ENCODE measurements around the gene MBD3.
"Not testable (repeated sequence)": the region's sequence is repeated elsewhere in the genome, so short reads cannot be mapped to it uniquely, and the experiment has no call there.

Gene MBD3, protein sequence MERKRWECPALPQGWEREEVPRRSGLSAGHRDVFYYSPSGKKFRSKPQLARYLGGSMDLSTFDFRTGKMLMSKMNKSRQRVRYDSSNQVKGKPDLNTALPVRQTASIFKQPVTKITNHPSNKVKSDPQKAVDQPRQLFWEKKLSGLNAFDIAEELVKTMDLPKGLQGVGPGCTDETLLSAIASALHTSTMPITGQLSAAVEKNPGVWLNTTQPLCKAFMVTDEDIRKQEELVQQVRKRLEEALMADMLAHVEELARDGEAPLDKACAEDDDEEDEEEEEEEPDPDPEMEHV

DNA sequence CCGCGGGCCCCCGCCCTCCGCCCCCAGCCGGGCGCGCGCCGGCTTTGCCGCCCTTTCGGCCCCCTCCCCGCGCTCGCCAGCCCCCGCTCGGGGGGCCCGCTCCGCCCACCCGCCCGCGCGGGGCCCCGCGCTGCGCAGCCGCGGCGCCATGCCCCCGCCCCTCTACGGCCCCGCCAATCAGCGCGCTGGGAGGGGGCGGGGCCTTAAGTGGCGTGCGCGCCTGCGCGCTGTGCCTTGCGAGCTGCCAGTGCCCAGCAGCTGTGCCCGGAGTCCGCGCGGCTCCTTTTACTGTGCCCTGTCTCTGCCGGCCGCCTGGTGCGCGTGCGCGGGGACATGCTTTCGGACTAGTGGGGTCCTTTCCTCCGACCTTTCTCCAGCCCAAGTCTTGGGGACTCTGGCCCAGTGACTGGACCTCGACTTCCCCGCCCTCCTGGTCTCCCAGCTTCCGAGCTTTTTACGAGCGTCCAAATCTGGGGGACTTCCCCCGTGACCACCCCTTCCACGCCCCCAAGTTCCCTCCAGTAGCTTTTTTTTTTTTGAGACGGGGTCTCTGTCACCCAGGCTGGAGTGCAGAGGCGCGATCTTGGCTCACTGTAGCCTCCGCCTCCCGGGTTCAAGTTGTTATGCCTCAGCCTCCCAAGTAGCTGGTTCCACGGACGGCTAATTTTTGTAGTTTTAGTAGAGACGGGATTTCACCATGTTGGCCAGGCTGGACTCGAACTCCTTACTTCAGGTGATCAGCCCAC lies at the start of gene MBD3:
Gene MBD3, minus strand, starts transcription at position 111 of the 746 bp plus-strand sequence. CDS start 234 bp downstream, outside the sequence.
- TF ChIP-seq, protein P1, sequence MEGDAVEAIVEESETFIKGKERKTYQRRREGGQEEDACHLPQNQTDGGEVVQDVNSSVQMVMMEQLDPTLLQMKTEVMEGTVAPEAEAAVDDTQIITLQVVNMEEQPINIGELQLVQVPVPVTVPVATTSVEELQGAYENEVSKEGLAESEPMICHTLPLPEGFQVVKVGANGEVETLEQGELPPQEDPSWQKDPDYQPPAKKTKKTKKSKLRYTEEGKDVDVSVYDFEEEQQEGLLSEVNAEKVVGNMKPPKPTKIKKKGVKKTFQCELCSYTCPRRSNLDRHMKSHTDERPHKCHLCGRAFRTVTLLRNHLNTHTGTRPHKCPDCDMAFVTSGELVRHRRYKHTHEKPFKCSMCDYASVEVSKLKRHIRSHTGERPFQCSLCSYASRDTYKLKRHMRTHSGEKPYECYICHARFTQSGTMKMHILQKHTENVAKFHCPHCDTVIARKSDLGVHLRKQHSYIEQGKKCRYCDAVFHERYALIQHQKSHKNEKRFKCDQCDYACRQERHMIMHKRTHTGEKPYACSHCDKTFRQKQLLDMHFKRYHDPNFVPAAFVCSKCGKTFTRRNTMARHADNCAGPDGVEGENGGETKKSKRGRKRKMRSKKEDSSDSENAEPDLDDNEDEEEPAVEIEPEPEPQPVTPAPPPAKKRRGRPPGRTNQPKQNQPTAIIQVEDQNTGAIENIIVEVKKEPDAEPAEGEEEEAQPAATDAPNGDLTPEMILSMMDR (IDR thresholded peaks at IDR 0.05), result no peak
- no peaks in the 10 kb centered on the region for H3K36me3 ChIP-seq (ENCODE audit: control insufficient read depth, insufficient read depth, low read length)
- H3K27ac ChIP-seq, result peak within 1 kb of the TSS; percentile 39
- peaks cover 17% of the 10 kb centered on the region for H3K79me2 ChIP-seq
- H3K4me1 ChIP-seq, result no peaks in the 10 kb centered on the region
- H3K9ac ChIP-seq, result peak within 1 kb of the TSS; percentile 61
- no peaks in the 10 kb centered on the region for H3K9me3 ChIP-seq (ENCODE audit: control insufficient read depth, low read length)
- H3K4me3 ChIP-seq (ENCODE audit: low read depth, low read length), result peak within 1 kb of the TSS; percentile 79
- H3K4me2 ChIP-seq (ENCODE audit: low read length), result peak within 1 kb of the TSS; percentile 97
- no peaks in the 10 kb centered on the region for H3K27me3 ChIP-seq (ENCODE audit: control insufficient read depth, insufficient read depth, low read length)
- peak within 1 kb of the TSS; percentile 74 for H2AFZ ChIP-seq

DNA sequence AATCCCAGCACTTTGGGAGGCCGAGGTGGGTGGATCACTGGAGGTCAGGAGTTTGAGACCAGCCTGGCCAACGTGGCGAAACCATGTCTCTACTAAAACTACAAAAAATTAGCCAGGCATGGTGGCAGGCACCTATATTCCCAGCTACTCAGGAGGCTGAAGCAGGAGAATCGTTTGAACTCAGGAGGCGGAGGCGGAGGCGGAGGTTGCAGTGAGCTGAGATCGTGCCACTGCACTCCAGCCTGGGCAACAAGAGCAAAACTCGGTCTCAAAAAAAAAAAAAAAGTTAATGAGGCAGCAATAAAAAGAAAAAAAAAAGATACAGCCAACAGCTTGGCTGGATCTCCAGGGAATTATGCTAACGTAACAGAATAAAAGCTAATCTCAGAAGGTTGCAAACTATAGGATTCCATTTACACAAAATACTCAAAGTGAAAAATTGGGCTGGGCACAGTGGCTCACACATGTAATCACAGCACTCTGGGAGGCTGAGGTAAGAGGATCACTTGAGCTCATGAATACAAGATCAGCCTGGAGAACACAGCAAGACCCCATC lies 48.3 kb upstream of the MBD3 start:
- not testable (repeated sequence) for H3K4me3 ChIP-seq (ENCODE audit: low read depth, low read length); H3K79me2 ChIP-seq; H2AFZ ChIP-seq; H3K9ac ChIP-seq; H3K4me1 ChIP-seq; H3K36me3 ChIP-seq (ENCODE audit: control insufficient read depth, insufficient read depth, low read length); H3K4me2 ChIP-seq (ENCODE audit: low read length); H3K27ac ChIP-seq; H3K27me3 ChIP-seq (ENCODE audit: control insufficient read depth, insufficient read depth, low read length); H3K9me3 ChIP-seq (ENCODE audit: control insufficient read depth, low read length)

DNA sequence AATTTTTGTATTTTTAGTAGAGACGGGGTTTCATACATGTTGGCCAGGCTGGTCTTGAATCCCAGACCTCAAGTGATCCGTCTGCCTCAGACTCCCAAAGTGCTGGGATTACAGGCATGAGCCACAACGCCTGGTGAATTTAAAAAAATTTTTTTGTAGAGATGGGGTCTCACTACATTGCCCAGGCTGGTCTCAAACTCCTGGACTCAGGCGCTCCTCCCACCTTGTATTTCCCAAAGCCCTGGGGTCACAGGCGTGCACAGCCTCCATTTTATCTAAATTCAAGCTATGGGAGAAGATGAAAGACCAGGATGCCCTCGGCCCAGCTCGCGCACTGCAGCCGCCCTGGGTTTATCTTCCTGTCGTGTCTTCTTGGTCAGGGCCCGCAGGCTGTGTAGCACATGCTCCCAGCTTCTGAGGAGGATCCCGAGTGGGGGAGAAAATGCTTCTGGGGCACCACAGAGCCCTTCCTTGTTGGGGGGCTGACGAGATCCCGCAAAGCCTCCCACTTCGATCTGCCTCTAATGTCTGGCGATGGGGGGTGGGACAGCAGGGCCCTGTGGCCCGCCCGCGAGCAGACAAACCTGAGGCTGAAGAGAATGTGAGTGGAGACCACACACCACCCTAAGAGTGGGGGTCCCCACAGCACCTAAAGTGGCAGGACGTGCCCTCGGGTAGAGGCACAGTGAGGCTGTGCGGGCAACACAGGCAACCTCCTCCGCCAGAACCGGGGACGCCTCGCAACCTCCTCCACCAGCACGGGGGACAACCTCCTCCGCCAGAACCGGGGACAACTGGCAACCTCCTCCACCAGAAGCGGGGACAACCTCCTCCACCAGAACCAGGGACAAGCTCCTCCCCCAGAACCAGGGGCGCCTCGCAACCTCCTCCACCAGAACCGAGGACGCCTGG lies 43.9 kb upstream of the MBD3 start:
- peaks cover 8% of the 10 kb centered on the region for H3K79me2 ChIP-seq
- H3K9me3 ChIP-seq (ENCODE audit: control insufficient read depth, low read length), result no peaks in the 10 kb centered on the region
- H3K4me2 ChIP-seq (ENCODE audit: low read length), result no peak overlapping the region
- no peak overlapping the region for H3K27ac ChIP-seq
- no peak overlapping the region for H2AFZ ChIP-seq
- no peaks in the 10 kb centered on the region for H3K4me1 ChIP-seq
- H3K9ac ChIP-seq, result no peak overlapping the region
- no peaks in the 10 kb centered on the region for H3K27me3 ChIP-seq (ENCODE audit: control insufficient read depth, insufficient read depth, low read length)
- TF ChIP-seq, protein P1 (IDR thresholded peaks at IDR 0.05), result no peak
- no peak overlapping the region for H3K4me3 ChIP-seq (ENCODE audit: low read depth, low read length)
- no peaks in the 10 kb centered on the region for H3K36me3 ChIP-seq (ENCODE audit: control insufficient read depth, insufficient read depth, low read length)

DNA sequence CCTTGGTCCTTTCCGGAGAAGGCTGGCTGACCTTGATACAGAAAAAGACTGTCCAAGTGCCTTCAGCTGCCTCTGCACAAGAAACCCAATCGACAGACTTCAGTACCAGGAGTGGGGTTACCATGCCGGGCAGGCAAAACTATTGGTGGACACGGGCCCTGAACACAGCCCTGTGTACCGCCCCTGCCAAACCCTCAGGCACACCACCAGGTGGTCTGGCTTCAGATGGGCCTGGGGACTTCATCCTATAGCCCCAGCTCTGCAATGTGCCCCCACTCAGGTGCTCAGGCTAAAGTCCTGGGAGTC lies 42.2 kb upstream of the MBD3 start:
- Histone ChIP-seq H3K4me2 (ENCODE audit: low read length) (no peak overlapping the region), H2AFZ (no peak overlapping the region), H3K27ac (no peak overlapping the region), H3K4me1 (no peaks in the 10 kb centered on the region), H3K36me3 (ENCODE audit: control insufficient read depth, insufficient read depth, low read length) (no peaks in the 10 kb centered on the region), H3K9me3 (ENCODE audit: control insufficient read depth, low read length) (no peaks in the 10 kb centered on the region), H3K9ac (no peak overlapping the region), H3K27me3 (ENCODE audit: control insufficient read depth, insufficient read depth, low read length) (no peaks in the 10 kb centered on the region), H3K4me3 (ENCODE audit: low read depth, low read length) (no peak overlapping the region), H3K79me2 (peaks cover 8% of the 10 kb centered on the region)
- TF ChIP-seq, protein P1 (IDR thresholded peaks at IDR 0.05), result no peak
